Head of caudate nucleus (tissue), 42 donors: Measurements from ENCODE around the gene CDH13.
A peak's percentile ranks its signal among the peaks of the same experiment; 100 is the strongest.

Experiments
- DNase-seq, 42 donors: peaks; one replicate each; pipeline versions ENCODE4 v3.0.0 to v3.0.0-alpha.2; 2020 to 2021; ENCODE audit warnings: mixed read lengths in 7 of 42
- intact Hi-C: fragments of 100-400 bp; cut with DNase I; formaldehyde crosslinking; loops from one replicate; pipeline ENCODE4 v1.15.0; 2022

The CDH13 gene

GRCh38 chr16:83837566-83837965, 1210.8 kb downstream of the CDH13 start:
- no peak for DNase-seq
- intact Hi-C loops: no loop called here

GRCh38 chr16:83838151-83838550, 1211.4 kb downstream of the CDH13 start:
- DNase-seq: no peak
- intact Hi-C loops: no loop called here

- intact Hi-C loops: no loop called here
- DNase-seq: no peak
These were observed 1212.8 kb downstream of the CDH13 start for GRCh38 chr16:83839561-83839960.

GRCh38 chr16:83840060-83840617, 1213.4 kb downstream of the CDH13 start:
- no peak for DNase-seq
- intact Hi-C loops: no loop called here

- no peak for DNase-seq
- intact Hi-C loops: no loop called here
These were observed 1215.5 kb downstream of the CDH13 start for GRCh38 chr16:83842291-83842690.

- DNase-seq: peak in 1 of 42 donors; percentile 5
- intact Hi-C loops: no loop called here
These were observed 1216.2 kb downstream of the CDH13 start for GRCh38 chr16:83842756-83843507.

- peak in 3 of 42 donors; percentile 10 to 40 (median 12) for DNase-seq
- intact Hi-C loops: no loop called here
These were observed 1216.9 kb downstream of the CDH13 start for GRCh38 chr16:83843657-83844056.

- no peak for DNase-seq
- intact Hi-C loops: no loop called here
These were observed 1218.5 kb downstream of the CDH13 start for GRCh38 chr16:83845263-83845662.

GRCh38 chr16:83847371-83848225, 1220.8 kb downstream of the CDH13 start:
- intact Hi-C loops: no loop called here
- DNase-seq: no peak

GRCh38 chr16:83849421-83849820, 1222.7 kb downstream of the CDH13 start:
- DNase-seq: no peak
- intact Hi-C loops: no loop called here
